K562 (cell line): Measurements from ENCODE around the gene GNAQ. TPM values are rescaled to one million over a fixed set of nuclear protein-coding genes. Genes with fewer than 3 reads are reported as not detected.

Experiments
- ATAC-seq: fragments of 200-7000 bp; cut with Tn5 transposase; 3 replicates; pipeline ENCODE4 v1.9.1; 2020; ENCODE audit warnings: moderate library complexity
- BruUV-seq: library from RNA; stranded (reverse); fragments of 400-500 nt; replicated peaks from 2 replicates; lab custom pipeline; 2021; lab: Mats Ljungman, UMichigan
- CTCF ChIA-PET: fragments of 300-600 bp; formaldehyde crosslinking; extraction: SDS; loops from one replicate; lab custom pipeline; 2021; ENCODE audit warnings: low intra/inter-chr PET ratio; lab: Yijun Ruan, JAX
- POLR2A ChIA-PET: fragments of 300-600, 350-650 bp; sonication (Branson Sonifier 250); formaldehyde crosslinking; extraction: SDS; loops from one replicate; lab custom pipeline; 2021; ENCODE audit warnings: antibody characterized with exemption, inconsistent platforms; lab: Yijun Ruan, JAX
- DNase-seq, 4 experiments: peaks; one replicate each; pipeline versions ENCODE4 v3.0.0 to v3.0.0-alpha.2; 2011 to 2018; ENCODE audit warnings: low spot score in 3 of 4, mixed read lengths in 3 of 4; ENCODE audit errors: extremely low read depth in 1 of 4
- FAIRE-seq: peaks from 2 replicates; lab custom pipeline; 2011; peaks lifted over from hg19 to GRCh38; lab: Jason Lieb, UNC
- H2AFZ ChIP-seq: 2 replicates; pipeline ENCODE4 v1.6.0; 2011; ENCODE audit warnings: low read depth, low read length, control low read depth, inconsistent platforms
- H3K27ac ChIP-seq: fragments of 200-600 bp; 3 replicates; pipeline ENCODE4 v1.8.0; 2011; ENCODE audit warnings: low read depth, mild to moderate bottlenecking, control low read depth, inconsistent platforms, low read length, moderate library complexity, mixed read lengths; ENCODE audit errors: extremely low read depth
- H3K27me3 ChIP-seq, 2 experiments: fragments of 300-600 bp in 1 of 2; 2 replicates in 1 of 2; 3 replicates in 1 of 2; pipeline versions ENCODE4 v1.6.0 to v1.8.0; 2011; ENCODE audit warnings: inconsistent platforms in 2 of 2, low read length in 2 of 2, mild to moderate bottlenecking in 1 of 2, mixed read lengths in 1 of 2, moderate library complexity in 1 of 2; ENCODE audit not compliant: control insufficient read depth in 2 of 2, insufficient read depth in 2 of 2
- H3K36me3 ChIP-seq: fragments of 300-600 bp; 3 replicates; pipeline ENCODE4 v1.8.0; 2011; ENCODE audit warnings: mild to moderate bottlenecking, low read length, inconsistent platforms; ENCODE audit not compliant: control insufficient read depth, insufficient read depth
- H3K4me1 ChIP-seq, 2 experiments: fragments of 200-600 bp in 1 of 2; replicated peaks in 1 of 2; 2 replicates in 1 of 2; 3 replicates in 1 of 2; pipeline versions ENCODE4 v1.5.1 to v1.8.0; 2011; ENCODE audit warnings: inconsistent platforms in 2 of 2, low read length in 2 of 2, mild to moderate bottlenecking in 1 of 2, mixed read lengths in 1 of 2, moderate library complexity in 1 of 2; ENCODE audit not compliant: control insufficient read depth in 2 of 2, insufficient read depth in 2 of 2
- H3K4me2 ChIP-seq: 2 replicates; pipeline ENCODE4 v1.6.1; 2011; ENCODE audit warnings: low read length, control low read depth, inconsistent platforms, mixed read lengths; ENCODE audit not compliant: insufficient read depth
- H3K4me3 ChIP-seq: fragments of 200-600 bp; sonication (generic), shearing (Covaris generic); 2 replicates; pipeline ENCODE4 v1.5.1; 2016; ENCODE audit warnings: control low read depth, inconsistent platforms
- H3K79me2 ChIP-seq: fragments of 200-600 bp; 3 replicates; pipeline ENCODE4 v1.8.0; 2011; ENCODE audit warnings: low read length, inconsistent platforms; ENCODE audit not compliant: control insufficient read depth, insufficient read depth
- H3K9ac ChIP-seq, 2 experiments: 2 replicates each; pipeline versions ENCODE4 v1.6.0 to v1.6.1; 2011; ENCODE audit warnings: low read depth in 2 of 2, low read length in 2 of 2, control low read depth in 1 of 2, inconsistent platforms in 1 of 2, mild to moderate bottlenecking in 1 of 2, mixed read lengths in 1 of 2; ENCODE audit not compliant: insufficient read depth in 1 of 2
- H3K9me1 ChIP-seq: one replicate; pipeline ENCODE4 v1.6.0; 2011; ENCODE audit warnings: inconsistent platforms, mild to moderate bottlenecking, low read length, moderate library complexity; ENCODE audit not compliant: control insufficient read depth, insufficient read depth
- H3K9me3 ChIP-seq: replicated peaks from 2 replicates; pipeline ENCODE4 v1.5.1; 2011; ENCODE audit warnings: low read depth, low read length, inconsistent platforms; ENCODE audit not compliant: control insufficient read depth, insufficient read depth
- H4K20me1 ChIP-seq: replicated peaks from 2 replicates; pipeline ENCODE4 v1.6.1; 2011; ENCODE audit warnings: low read length, inconsistent platforms, mixed read lengths; ENCODE audit not compliant: control insufficient read depth, insufficient read depth
- ASH1L ChIP-seq: fragments of 450-650 bp; IDR thresholded peaks from 2 replicates; pipeline ENCODE4 v1.6.1; 2018; ENCODE audit warnings: borderline replicate concordance, mild to moderate bottlenecking, low read depth; ENCODE audit not compliant: partially characterized antibody
- BRD9 ChIP-seq: fragments of 450-650 bp; IDR thresholded peaks from 2 replicates; pipeline ENCODE4 v1.6.1; 2018; ENCODE audit warnings: low read depth; ENCODE audit not compliant: partially characterized antibody
- C11orf30 ChIP-seq: fragments of 450-650 bp; IDR thresholded peaks from 2 replicates; pipeline ENCODE4 v1.6.1; 2016; ENCODE audit warnings: low read depth, mild to moderate bottlenecking
- CCNT2 ChIP-seq: IDR thresholded peaks from 2 replicates; pipeline ENCODE4 v1.6.1; 2011; ENCODE audit warnings: borderline replicate concordance, low read depth, mild to moderate bottlenecking, moderate library complexity, mixed read lengths, low read length; ENCODE audit not compliant: insufficient read length; ENCODE audit errors: extremely low read depth
- DDX20 ChIP-seq: fragments of 450-650 bp; IDR thresholded peaks from 2 replicates; pipeline ENCODE4 v1.6.1; 2016; ENCODE audit warnings: missing genetic modification characterization, low read depth, mild to moderate bottlenecking, missing compliant biosample characterization, moderate library complexity
- EGR1 ChIP-seq: fragments of 450-650 bp; conservative IDR thresholded peaks from 2 replicates; pipeline ENCODE4 v1.6.1; 2017; ENCODE audit warnings: mild to moderate bottlenecking
- FOSL1 ChIP-seq: fragments of 200-800 bp; sonication (Bioruptor generic); conservative IDR thresholded peaks from 2 replicates; pipeline ENCODE4 v1.6.1; 2016; ENCODE audit warnings: missing genetic modification characterization, missing compliant biosample characterization
- FOXJ3 ChIP-seq: sonication (generic); formaldehyde crosslinking; IDR thresholded peaks from 2 replicates; pipeline ENCODE4 v1.4.0; 2020; ENCODE audit warnings: mild to moderate bottlenecking, missing genetic modification reagents
- GATAD2B ChIP-seq: fragments of 450-650 bp; IDR thresholded peaks from 2 replicates; pipeline ENCODE4 v1.6.1; 2017; ENCODE audit warnings: mild to moderate bottlenecking, borderline replicate concordance
- GTF2E2 ChIP-seq: fragments of 200-800 bp; sonication (Bioruptor generic); IDR thresholded peaks from 2 replicates; pipeline ENCODE4 v1.6.1; 2016; ENCODE audit warnings: missing genetic modification characterization, missing compliant biosample characterization
- HMGXB4 ChIP-seq: sonication (generic); formaldehyde crosslinking; IDR thresholded peaks from 2 replicates; pipeline ENCODE4 v1.8.1; 2023; ENCODE audit warnings: mild to moderate bottlenecking, missing genetic modification reagents
- RAD21 ChIP-seq, 2 experiments: fragments of 250-450 bp in 1 of 2; fragments of 450-650 bp in 1 of 2; sonication (Bioruptor Pico) in 1 of 2; formaldehyde crosslinking in 1 of 2; IDR thresholded peaks in 1 of 2; conservative IDR thresholded peaks in 1 of 2; 2 replicates each; pipeline versions ENCODE4 v1.4.0 to v1.8.0; 2020 to 2022; ENCODE audit warnings: mild to moderate bottlenecking in 2 of 2, moderate library complexity in 1 of 2
- RAD51 ChIP-seq: fragments of 450-650 bp; IDR thresholded peaks from 2 replicates; pipeline ENCODE4 v1.7.1; 2016; ENCODE audit warnings: low read depth, mild to moderate bottlenecking, borderline replicate concordance
- RCOR1 ChIP-seq, 2 experiments: IDR thresholded peaks; 2 replicates each; pipeline ENCODE4 v1.6.1; 2012; ENCODE audit warnings: low read depth in 2 of 2, low read length in 2 of 2, borderline replicate concordance in 1 of 2, improper control_type of control experiment in 1 of 2
- RFX5 ChIP-seq: IDR thresholded peaks from 2 replicates; pipeline ENCODE4 v1.6.1; 2011; ENCODE audit warnings: low read depth, mild to moderate bottlenecking, improper control_type of control experiment, low read length
- TOE1 ChIP-seq, 2 experiments: fragments of 450-650 bp in 1 of 2; sonication (generic) in 1 of 2; formaldehyde crosslinking in 1 of 2; IDR thresholded peaks; 2 replicates each; pipeline versions ENCODE4 v1.7.1 to v1.8.0; 2016 to 2022; ENCODE audit warnings: borderline replicate concordance in 2 of 2, mild to moderate bottlenecking in 2 of 2, antibody characterized with exemption in 1 of 2, inconsistent platforms in 1 of 2, low read depth in 1 of 2, missing genetic modification reagents in 1 of 2, moderate library complexity in 1 of 2
- YY1 ChIP-seq, 3 experiments: IDR thresholded peaks; 2 replicates each; pipeline ENCODE4 v1.6.1; 2011; ENCODE audit warnings: low read length in 2 of 3, mild to moderate bottlenecking in 2 of 3, moderate library complexity in 2 of 3, borderline replicate concordance in 1 of 3, control low read depth in 1 of 3, low read depth in 1 of 3; ENCODE audit not compliant: insufficient read depth in 3 of 3, insufficient replicate concordance in 2 of 3, control insufficient read depth in 1 of 3, insufficient read length in 1 of 3; ENCODE audit errors: extremely low read depth in 1 of 3
- ZNF217 ChIP-seq: sonication (generic); formaldehyde crosslinking; IDR thresholded peaks from 2 replicates; pipeline ENCODE4 v1.8.0; 2022; ENCODE audit warnings: mild to moderate bottlenecking, missing genetic modification reagents
- ZNF274 ChIP-seq: IDR thresholded peaks from 2 replicates; pipeline ENCODE4 v1.6.1; 2011; ENCODE audit warnings: low read depth, mild to moderate bottlenecking, low read length, moderate library complexity, borderline replicate concordance
- ZNF584 ChIP-seq: fragments of 200-800 bp; sonication (Bioruptor generic); IDR thresholded peaks from 2 replicates; pipeline ENCODE4 v1.6.1; 2016; ENCODE audit warnings: low read depth, mild to moderate bottlenecking, missing genetic modification characterization, missing compliant biosample characterization
- ZNF76 ChIP-seq: fragments of 250-450 bp; sonication (Bioruptor Pico); IDR thresholded peaks from 2 replicates; pipeline ENCODE4 v1.4.0; 2020; ENCODE audit warnings: mild to moderate bottlenecking, moderate library complexity, borderline replicate concordance
- WGBS: fragments of 100-300 bp; shearing (Covaris generic); methylation state at CpG from one replicate; pipeline ENCODE4 v1.1.6; 2016; ENCODE audit warnings: low coverage, mixed read lengths; ENCODE audit not compliant: insufficient coverage; ENCODE audit errors: missing lambda C conversion rate; 5-methylcytosine and 5-hydroxymethylcytosine counted together
- in situ Hi-C: fragments of 300-500 bp; cut with MboI; formaldehyde crosslinking; loops from 4 replicates; pipeline ENCODE4 v1.15.0; 2018; ENCODE audit warnings: inconsistent platforms, mixed read lengths
- intact Hi-C: fragments of 100-400 bp; cut with micrococcal nuclease; formaldehyde crosslinking; loops from 2 replicates; pipeline ENCODE4 v1.14.2; 2022
- polyA plus RNA-seq, 8 experiments: library from polyadenylated mRNA; depleted of rRNA in 4 of 8; stranded (reverse) in 5 of 8; unstranded in 3 of 8; fragments of >200 nt; fragmentation: Nextera tagmentation in 2 of 8; fragmentation: Illumina TruSeq in 1 of 8; extraction: Ambion mirVana in 2 of 8; extraction: Trizol in 1 of 8; gene quantifications; 2 replicates each; pipeline versions ENCODE4 v1.2.1 to v1.2.3, GENCODE V29; 2011 to 2014; ENCODE audit warnings: inconsistent platforms in 1 of 8, missing spikeins in 1 of 8
- total RNA-seq, 7 experiments: library from RNA; depleted of rRNA in 6 of 7; stranded (reverse); fragments of >200 nt in 6 of 7; fragmentation: Illumina TruSeq in 2 of 7; extraction: Trizol in 2 of 7; gene quantifications; 2 replicates each; pipeline versions ENCODE4 v1.2.1 to v1.2.3, GENCODE V29; 2011 to 2021; ENCODE audit warnings: low replicate concordance in 1 of 7

The GNAQ gene
- total and polyA plus RNA-seq, 9 of the 15 experiments (the other 6 are each of a cell fraction or from before 2014, with no cell fraction given) = 4.8 to 27.9 (median 17.5) TPM

DNA sequence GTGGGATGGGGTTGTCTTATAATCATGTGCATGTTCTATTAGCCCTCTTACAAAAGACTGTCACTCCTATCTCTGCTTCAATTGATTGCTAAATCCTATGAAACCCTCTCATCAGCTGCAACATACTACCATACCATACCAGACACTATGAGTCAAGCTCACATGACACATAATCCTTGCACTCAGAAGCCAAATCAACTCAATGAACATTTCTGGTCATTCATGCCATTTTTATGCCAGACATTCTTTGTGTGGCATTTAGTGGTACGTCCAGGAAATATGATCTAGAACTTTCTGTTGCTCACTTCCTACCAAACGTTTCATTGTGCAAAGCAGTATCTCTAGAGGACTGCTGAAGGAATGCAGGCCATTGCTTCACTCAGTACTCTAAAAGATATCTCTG is 224.3 kb downstream of the GNAQ start:
- Histone ChIP-seq H4K20me1 (no peaks in the 10 kb centered on the region), H3K4me1 (peaks cover 0 to 29% of the 10 kb centered on the region in 2 experiments; a peak in 2 of 5 replicates), H3K27me3 (no peaks in the 10 kb centered on the region), H3K9ac (no peak overlapping the region), H2AFZ (no peak overlapping the region), H3K4me3 (no peak overlapping the region), H3K9me3 (no peaks in the 10 kb centered on the region), H3K27ac (peak overlapping the region; percentile 23; the same call in 1 of the 3 replicates), H3K4me2 (no peak overlapping the region), H3K79me2 (peaks cover 17% of the 10 kb centered on the region), H3K9me1 (no peaks in the 10 kb centered on the region), H3K36me3 (peaks cover 39% of the 10 kb centered on the region)
- WGBS = 54% methylated on average over 2 of the region's 2 CpGs
- ChIA-PET POLR2A (no interaction called here), CTCF (no interaction called here)
- ATAC-seq = peak; percentile 37; the same call in 1 of the 3 replicates
- intact Hi-C loops (no loop called here), in situ Hi-C loops (no loop called here)
- no TSS peak for BruUV-seq
- no peak for FAIRE-seq
- no peak for DNase-seq
- TF ChIP-seq ZNF217 (CRISPR knock-in tag) = no peak
- TF ChIP-seq GTF2E2 (tag) = no peak
- no peak for TF ChIP-seq EGR1
- TF ChIP-seq RCOR1 (IDR thresholded peaks at IDR 0.05; ENCODE audit: borderline replicate concordance in 1 of 2, low read depth in 2 of 2, low read length in 2 of 2) = no peak
- no peak for TF ChIP-seq DDX20 (tag)
- TF ChIP-seq ASH1L = no peak
- TF ChIP-seq C11orf30 = no peak
- no peak for TF ChIP-seq RAD21 (CRISPR knock-in tag; conservative IDR thresholded peaks at IDR 0.05 in 1 of 2, IDR thresholded peaks at IDR 0.05 in 1 of 2)
- TF ChIP-seq YY1 (IDR thresholded peaks at IDR 0.05; ENCODE audit: borderline replicate concordance in 1 of 3, control insufficient read depth in 1 of 3, extremely low read depth in 1 of 3, insufficient read depth in 3 of 3, insufficient read length in 1 of 3, insufficient replicate concordance in 2 of 3, low read depth in 1 of 3, low read length in 2 of 3) = no peak
- TF ChIP-seq GATAD2B = no peak
- TF ChIP-seq FOXJ3 (CRISPR knock-in tag) = no peak
- peak; percentile 57; the same call in 1 of the 2 replicates for TF ChIP-seq FOSL1 (tag)
- TF ChIP-seq HMGXB4 (CRISPR knock-in tag) = no peak
- no peak for TF ChIP-seq CCNT2
- TF ChIP-seq RFX5 = no peak
- no peak for TF ChIP-seq ZNF584
- TF ChIP-seq TOE1 (IDR thresholded peaks at IDR 0.05; ENCODE audit: borderline replicate concordance) = no peak
- no peak for TF ChIP-seq TOE1 (CRISPR knock-in tag; IDR thresholded peaks at IDR 0.05; ENCODE audit: borderline replicate concordance, low read depth)
- TF ChIP-seq ZNF76 (CRISPR knock-in tag) = no peak
- no peak for TF ChIP-seq BRD9
- TF ChIP-seq RAD51 = no peak
- no peak for TF ChIP-seq ZNF274
